GM03348 (cell line): ENCODE results near the gene CD34.
A peak's percentile ranks its signal among the peaks of the same experiment; 100 is the strongest.

Experiments used
- DNase-seq: peaks from one replicate; pipeline ENCODE4 v3.0.0; 2012; ENCODE audit warnings: low spot score

Gene CD34

DNA sequence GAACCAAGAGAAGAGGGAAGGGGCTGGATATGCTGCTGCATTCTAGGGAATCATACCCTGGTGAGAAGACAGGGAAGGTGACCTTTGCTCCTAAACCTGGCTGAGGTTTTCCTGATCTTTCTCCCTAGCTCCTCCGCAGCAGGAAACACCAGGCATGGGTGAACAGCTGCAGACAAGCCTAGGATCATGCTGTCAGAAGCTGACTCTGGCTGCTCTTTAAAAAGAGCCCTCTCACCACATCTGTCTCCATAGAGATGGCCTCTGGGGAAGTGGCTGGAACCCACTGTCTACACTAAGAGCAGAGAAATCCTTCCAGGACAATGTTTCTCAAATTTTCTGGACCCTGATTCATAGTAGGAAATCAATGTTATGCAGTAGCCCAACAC, 57.6 kb downstream of the CD34 start:
- DNase-seq: no peak

DNA sequence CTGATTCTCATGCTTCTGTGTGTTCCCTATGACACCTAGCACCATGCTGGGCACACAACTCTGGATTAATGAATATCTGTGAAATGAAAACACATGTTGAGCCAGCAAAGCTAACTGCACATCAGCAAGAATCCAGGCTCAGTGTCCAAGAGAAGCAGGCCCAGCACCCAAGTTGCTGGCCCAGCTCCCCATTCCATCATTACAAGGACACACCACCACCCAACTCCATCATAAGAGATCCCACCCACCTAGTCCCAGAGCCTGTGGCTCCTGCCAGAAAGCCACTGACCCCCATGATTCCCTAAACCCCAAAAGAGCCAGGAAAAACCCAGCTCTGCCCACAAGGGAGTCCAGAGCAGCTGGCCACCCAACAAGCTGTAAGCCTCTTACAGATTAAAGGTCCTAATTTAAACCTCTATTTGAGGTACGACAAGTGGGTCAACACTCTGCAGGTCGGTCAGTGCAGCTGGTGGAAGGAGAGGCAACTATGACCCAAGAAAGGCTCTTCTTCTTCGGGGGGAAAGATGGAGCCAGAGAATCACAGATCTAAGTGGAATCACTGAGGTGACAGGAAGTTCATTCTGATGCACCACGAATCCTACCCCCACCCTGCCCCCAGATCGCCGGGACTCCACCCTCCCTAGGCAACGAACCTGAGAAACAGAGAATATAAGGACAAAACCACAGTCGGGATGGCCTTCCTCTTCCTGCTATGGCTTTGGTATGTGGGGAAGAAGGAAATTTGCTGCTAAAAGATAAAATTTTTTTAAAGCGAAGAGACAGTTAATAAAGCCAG, 58.2 kb downstream of the CD34 start:
- no peak for DNase-seq

DNA sequence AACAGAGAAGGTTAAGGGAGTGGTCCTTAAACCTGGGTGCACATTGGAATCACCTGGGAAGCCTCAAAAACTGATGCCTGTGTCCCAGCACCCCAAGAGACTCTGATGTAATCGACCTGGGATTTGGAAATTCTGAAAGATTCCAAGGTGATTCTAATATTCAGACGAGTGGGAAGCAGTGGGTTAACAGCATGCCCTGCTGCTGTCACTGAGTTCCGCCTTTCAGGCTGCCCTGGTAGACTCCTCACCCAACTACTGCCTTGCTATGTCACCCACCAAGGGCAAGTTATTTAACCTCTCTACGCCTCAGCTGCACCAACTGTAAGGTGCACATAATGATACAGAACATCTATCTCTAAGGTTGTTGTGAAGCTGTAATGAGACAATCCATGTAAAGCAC, 59.2 kb downstream of the CD34 start:
- DNase-seq: no peak

DNA sequence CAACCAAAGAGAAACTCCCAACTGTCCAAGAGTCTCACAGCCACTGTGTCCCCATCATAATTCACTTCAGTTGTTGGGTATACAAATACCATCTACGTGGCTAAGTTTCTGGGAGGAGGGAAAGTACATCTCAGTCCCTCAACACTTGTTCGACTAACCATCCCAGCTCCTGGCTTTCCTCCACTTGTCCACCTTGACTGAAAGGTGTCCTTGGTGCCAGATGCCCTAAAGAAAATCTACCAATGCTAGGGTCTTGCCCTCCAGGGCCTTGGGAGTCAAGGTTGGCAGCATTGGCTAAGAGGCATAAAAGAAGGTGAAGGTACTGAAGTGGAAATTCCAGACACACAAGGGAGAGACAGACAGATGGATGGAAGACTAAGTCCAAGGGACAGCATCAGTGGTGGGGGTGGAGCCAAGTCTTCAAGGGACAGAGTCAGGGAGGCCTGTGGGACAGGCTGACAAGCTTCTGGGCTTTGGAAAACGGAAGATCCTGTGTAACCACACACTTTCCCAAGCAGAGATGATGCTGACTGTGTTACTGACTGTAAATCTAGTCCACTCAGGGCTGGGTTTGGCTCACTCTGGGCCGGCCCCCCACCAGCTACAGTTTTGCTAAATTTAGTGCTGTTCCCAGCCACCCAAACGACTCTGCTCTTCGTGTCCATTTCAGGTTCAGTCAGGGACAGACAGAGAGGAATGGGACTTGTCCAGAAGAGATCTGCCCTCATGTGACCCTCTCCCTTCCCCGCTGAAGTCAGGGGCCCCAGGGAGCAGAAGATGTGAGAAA, 60.1 kb downstream of the CD34 start:
- no peak for DNase-seq

DNA sequence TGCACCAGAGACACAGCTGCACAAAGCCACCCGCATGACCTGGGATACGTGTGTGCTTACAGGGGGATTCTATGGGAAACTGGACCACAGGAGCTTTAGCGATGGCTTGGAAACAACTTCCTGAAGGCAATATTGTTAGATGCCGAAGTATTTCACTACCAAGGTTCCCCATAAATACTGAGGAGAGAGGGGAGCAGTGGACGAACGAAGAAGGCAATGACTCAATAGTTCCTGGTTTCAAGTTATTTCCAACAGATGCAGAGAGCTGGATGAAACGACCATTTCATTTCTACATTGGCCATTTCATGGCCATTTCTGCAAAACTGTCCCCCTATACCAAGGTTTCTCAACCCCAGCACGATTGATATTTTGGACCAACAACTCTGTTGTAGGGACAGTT, 61.3 kb downstream of the CD34 start:
- no peak for DNase-seq

DNA sequence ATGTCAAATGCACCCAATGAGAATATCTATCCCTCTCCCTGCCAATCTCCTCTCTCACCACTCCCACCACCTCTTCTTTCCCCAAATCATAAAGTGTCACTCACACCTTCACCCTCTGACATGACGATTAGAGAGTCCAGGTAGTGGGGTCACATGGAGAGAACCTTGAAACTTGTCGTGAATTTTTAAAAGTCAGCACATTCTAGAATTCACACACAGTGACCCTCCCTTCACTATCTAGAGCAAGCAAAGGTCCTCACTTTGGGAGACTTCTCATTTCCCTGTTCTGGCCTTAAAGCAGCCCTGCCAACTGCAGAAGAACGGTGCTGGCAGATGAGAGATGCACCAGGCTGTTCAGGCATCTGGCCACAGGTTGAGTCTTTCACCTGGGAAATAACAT, 61.9 kb downstream of the CD34 start:
- no peak for DNase-seq

DNA sequence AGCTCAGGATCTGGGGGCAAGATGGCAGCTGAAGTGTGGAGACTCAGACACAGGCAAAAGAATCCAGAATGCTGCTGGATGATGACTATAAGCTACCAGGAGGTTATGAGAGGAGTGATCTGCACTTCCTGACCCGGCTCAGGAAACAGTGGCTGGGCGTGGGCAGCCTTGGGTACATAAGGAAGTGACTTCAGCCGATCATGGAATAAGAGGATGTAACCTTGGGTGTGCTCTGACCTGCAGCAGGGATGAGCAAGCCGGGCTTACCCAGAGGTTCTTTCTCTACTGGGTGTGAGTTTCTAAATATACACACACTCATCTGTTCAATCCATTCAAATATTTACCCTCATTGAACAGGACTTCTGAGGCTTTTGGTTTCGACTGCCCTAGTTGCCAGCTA, 62.7 kb downstream of the CD34 start:
- DNase-seq: peak; percentile 69

DNA sequence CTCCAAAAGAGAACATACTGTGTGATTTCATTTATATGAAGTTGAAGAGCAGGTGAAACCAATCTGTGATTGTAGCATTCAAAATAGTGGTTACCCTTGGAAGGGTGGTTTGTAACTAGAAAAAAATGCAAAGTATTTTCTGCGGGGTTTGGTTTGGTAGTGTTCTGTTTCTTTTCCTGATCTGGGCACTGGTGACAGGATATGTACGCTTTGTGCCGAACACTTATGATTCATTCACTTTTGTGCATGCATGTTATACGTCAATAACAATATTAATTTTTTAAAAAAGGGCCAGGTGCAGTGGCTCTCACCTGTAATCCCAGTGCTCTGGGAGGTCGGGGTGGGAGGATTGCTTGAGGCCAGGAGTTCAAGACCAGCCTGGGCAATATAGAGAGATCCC, 63.8 kb downstream of the CD34 start:
- no peak for DNase-seq

DNA sequence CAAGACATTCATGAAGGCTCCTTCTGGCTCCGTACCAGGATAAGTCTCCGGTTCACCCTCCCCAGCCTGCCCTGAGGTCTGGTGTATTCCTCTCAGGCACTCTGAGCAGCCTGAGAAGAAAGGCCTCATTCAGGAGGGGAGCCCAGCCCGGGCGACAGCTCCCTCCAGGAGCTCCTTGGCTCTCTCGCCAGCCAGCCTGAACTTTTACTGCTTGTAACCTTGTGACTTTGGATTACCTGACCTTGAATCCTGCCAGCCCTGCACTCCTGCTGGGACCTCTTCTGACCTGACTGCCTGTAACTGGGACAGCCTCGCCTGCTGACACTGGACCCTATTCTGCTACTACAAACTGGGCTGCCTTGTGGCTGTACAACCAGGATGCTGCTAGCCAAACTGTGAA, 65.8 kb downstream of the CD34 start:
- no peak for DNase-seq

DNA sequence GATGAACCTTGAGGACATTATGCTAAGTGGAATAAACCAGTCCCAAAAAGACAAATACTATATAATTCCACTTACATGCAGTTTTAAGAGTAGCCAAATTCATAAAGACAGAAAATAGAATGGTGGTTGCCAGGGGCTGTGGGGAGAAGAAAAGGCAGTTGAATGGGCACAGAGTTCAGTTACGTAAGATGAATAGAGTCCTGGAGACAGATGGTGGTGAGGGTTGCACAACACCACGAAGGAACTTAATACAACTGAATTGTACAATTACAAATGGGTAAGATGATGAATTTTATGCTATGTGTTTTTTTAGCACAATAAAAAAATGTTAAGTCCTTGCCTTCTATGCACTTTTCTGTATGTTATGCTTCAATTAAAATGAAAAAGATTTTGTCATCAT, 66.6 kb downstream of the CD34 start:
- peak; percentile 24 for DNase-seq

DNA sequence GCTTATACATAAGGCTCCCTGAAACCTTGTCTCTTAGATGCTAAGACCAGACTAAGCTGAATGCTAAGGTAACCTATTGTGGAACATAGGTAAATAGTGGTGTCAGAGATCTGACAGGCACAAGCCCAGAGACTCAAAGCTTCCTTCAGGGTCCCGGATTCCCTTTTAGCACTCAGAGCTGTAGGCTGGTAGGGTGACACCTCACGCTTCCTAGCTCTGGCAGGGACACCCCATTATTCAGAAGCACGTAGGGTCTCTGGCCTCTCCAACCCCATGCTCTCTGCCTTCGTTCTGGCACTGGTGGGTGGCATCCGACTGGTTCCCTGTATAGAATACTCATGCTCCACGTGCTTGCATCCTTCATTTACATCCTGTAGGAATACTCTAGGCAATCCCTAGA, 68.4 kb downstream of the CD34 start:
- DNase-seq: no peak

DNA sequence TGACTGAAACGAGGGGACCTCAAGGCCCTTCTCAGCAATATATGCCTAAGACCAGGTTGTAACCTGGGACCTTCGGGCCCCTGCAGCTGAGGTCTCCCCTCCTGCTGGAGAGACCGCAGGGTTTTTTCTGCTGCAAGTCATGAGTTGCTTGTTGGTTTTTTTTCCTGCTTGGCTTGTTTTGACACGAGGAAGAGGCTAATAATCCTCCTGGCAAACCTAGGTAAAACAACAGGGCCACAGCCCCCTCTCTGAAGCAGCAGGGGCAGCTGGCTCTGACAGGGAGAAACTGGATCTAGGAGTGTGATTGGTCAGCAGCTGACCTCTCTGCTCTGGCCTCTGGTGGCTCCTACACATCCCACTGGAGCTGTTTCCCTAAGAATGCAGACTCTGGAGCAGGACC, 69.0 kb downstream of the CD34 start:
- no peak for DNase-seq

DNA sequence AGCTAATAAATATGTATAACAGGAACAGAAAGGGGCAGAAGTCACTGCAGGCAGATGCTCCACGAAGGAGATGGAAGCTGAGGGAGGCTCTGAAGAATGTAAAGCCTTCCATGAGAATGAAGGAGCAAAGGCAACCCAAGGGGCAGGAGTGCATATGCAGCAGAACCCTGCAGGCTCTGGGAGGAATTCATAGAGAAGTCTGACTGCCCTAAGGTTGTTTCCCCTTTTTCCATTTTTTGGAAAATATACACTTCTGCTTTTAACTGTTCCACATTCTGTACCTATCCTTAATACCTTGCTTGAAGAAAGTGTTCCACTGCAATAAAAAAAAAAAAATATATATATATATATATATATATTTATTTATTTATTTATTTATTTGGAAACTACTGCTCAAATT, 69.6 kb downstream of the CD34 start:
- DNase-seq: no peak

DNA sequence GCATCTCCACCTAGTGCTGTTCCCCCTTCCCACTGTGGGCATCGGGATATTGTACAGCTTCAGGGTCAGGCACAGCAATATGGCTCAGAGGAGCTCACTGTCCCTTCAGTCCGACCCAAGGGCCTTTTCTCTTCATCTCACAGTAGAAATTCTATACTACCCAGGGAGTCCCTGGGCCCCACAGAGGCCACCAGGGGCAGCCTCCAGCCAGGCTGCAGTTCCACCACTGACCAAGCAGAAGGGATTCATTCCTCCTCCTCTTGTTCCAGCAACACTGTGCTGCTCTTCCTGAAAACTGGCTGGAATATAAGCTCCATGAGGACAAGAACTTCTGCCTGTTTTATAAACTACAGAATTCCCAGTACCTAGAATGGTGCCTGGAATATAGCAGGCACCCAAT, 70.5 kb downstream of the CD34 start:
- DNase-seq: no peak

DNA sequence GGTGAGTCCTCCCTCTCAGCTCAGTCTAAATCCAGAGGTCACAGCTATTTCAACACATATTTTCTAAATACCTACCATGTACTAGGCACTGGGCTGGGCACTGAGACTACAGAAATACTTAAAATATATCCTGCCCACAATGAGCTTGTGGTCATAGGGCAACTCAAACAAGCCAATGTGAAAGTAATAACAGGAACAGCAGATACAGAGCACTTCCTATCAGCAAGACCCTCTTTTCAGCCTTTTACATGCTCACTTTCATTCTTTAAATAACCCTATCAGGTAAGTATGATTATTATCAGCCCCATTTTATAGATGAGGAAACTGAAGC, 71.9 kb downstream of the CD34 start:
- DNase-seq: no peak

DNA sequence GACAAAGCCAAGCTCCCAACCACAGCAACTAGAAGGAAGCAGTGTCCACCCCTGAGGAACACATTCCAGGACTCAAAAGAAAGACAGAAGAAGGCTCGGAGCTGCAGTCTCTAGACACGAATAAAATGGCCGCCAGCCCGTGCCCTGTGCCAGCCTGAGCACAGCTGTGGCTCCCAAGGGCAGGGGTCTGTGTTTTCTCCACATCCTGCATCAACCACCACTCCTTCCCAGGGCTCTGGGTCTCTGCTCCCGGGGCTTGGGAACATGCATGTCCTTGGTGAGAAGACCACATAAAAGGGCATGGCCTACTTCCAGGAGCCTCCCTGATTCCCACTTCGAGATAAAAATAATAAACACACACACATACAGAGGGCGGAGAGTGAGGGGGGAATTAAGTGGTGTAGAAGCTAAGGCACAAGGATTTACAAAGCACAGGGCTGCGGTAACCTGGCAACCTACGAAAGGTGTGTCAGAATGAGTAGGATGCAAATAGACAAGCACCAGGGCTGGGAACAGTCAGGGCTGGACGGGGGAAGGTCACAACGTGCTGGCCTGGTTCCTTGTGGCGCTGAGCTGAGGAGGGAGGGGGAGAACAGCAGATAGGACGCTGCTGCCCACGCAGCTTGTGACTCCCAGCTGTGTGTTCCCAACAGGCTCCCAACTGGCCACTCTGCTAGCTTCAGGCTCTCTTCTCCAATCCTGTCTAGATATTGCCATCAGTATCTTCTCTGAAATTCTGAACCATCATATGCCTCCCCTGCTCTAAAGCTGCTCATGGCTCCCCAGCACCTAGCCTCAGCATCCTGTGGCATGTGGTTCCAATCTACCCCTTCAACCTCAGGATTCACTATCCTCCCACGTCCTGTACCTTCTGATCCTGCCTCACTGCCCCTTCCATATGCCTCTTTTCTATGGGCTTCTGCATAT, 72.5 kb downstream of the CD34 start:
- no peak for DNase-seq

DNA sequence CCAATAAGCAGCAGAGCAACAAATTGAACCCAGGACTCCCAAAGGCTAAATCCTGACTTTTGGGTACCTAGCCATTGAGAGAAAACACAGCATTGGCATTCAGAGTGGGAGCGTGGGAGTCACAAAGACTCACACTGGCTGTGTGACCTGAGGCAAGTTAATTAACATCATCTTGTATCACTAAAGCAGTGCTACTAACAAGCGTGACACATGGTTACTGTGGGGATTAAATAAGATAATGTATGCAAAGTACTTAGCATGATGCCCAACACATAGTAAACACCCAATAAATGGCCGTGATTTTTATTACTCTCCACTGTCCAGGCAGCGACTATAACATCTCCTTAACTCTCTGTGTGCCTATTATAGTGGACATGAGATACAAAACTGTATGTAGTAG, 73.3 kb downstream of the CD34 start:
- no peak for DNase-seq

DNA sequence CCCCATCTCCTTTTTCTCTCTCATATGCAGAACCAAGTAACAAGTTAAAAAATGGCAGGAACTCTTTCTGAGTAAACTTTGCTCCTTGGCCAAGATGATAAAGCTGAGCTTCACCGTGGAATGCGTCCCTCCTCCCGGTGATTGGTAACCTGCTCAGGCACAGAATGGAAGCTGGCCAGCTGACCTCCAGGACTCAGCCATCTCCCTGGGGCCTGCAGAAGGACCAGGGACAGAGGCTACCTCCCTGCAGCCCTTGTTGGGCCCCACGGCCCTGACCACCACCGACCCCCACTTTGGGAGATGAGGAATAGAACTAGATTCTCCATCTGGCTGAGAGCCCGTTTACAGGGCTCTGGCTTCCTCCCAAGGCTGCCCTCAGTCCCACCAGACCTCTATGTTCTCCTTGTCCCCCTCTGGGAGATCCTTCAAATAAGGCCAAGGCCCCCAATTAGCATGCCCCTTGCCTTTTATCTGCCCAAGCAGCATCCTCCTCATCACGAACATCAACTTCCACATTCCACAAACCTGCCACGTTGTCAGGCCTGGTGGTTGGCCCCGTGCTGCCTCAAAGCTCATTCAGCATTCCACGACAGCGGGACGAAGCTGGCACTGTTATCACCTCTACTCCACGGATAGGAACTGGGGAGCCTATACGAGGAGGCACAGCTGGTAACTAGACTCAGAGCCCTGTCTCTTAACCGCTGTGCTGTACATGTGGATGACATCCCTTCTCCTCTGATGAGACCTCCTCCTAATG, 74.2 kb downstream of the CD34 start:
- no peak for DNase-seq

DNA sequence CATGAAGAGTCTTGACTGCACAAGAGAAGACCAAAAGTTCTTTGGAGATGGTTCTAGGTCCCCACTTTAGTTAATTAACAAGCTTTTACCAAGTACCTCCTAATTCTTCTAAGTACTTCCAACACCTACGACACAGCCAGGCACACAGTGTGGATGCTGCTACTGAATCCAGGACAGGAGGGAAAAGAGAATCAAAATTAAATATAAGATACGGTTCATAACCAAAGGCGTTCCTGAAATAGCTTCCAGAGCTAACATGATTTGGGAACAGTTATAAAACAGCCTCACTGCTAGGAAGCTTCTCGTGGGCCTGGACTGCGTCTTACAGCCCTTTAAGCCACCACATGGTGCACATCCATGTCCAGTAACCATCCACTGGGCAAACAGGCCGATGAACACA, 75.0 kb downstream of the CD34 start:
- DNase-seq: no peak

DNA sequence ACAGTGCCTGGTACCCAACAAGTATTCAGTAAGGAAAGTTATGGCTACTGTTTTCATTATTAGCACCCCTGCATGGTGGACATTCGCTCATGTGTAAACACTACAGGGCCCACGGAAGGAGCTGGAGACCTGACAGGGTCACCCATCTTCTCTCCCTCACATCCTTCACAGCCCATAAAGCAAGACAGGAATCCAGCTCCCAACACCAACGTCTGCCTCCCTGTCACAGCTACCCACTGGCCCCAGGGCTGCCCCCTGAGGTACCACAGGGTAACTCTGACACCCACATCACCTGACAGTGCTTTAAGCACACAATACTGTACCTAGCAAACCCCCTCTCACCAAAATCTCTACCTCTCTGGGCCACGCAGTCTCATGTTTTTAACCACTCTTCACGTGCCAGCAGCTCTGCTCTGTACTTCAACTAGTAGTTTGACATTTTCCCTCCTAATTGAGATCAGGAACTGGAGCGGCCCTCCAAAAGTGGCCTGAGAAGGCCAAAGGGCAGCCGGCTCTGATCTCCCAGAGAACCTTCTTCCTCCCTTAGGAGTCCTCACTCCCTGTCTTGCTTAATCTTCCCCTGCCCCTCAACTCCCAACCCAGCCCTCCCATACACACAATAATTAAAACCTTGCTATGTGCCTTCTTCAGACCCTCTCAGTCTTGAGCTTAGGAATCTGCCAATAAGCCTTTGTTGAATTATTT, 76.8 kb downstream of the CD34 start:
- DNase-seq: no peak

DNA sequence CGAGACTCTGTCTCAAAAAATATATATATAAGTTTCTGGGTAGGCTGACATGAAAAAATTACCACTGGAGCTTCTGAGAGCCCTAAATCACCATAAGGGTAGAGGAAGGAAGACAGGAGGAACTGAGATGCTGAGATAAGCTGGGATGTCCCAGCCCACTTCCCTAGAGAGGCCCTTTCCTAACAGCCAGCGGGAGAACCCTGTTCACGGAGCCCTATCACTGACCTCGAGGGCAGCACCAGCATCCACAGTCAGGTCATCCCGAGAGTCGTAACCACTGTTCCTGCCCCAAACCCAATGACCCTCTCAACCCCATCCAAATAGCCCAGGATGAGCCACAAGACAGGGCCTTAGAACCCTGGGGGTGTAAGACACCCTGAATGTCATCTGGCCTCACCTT, 77.5 kb downstream of the CD34 start:
- no peak for DNase-seq
